H9 (cell line): Measurements from ENCODE around the gene HTR1B. TPM values are rescaled to one million over a fixed set of nuclear protein-coding genes. Genes with fewer than 3 reads are reported as not detected.

ENCODE experiments used
- DNase-seq: peaks from one replicate; pipeline ENCODE4 v3.0.0-alpha.2; 2017
- H2AFZ ChIP-seq: one replicate; pipeline ENCODE4 v1.6.1; 2013; ENCODE audit warnings: mild to moderate bottlenecking, low read length, control low read depth, moderate library complexity
- H2AK5ac ChIP-seq: 2 replicates; pipeline ENCODE4 v1.6.1; 2013; ENCODE audit warnings: low read length, control low read depth, mixed read lengths; ENCODE audit not compliant: insufficient read length
- H2BK120ac ChIP-seq: one replicate; pipeline ENCODE4 v1.6.1; 2013; ENCODE audit warnings: low read depth, mild to moderate bottlenecking, low read length, control low read depth, inconsistent platforms; ENCODE audit not compliant: poor library complexity, severe bottlenecking
- H2BK12ac ChIP-seq: 2 replicates; pipeline ENCODE4 v1.6.1; 2013; ENCODE audit warnings: low read length, control low read depth, mixed read lengths, low read depth; ENCODE audit not compliant: insufficient read length
- H2BK15ac ChIP-seq: 2 replicates; pipeline ENCODE4 v1.6.1; 2013; ENCODE audit warnings: low read depth, low read length, control low read depth
- H2BK20ac ChIP-seq: one replicate; pipeline ENCODE4 v1.6.1; 2013; ENCODE audit warnings: low read depth, mild to moderate bottlenecking, low read length, control low read depth, inconsistent platforms; ENCODE audit not compliant: poor library complexity, severe bottlenecking
- H2BK5ac ChIP-seq: 2 replicates; pipeline ENCODE4 v1.6.1; 2013; ENCODE audit warnings: low read length, control low read depth, mixed read lengths; ENCODE audit not compliant: insufficient read length
- H3K14ac ChIP-seq: 2 replicates; pipeline ENCODE4 v1.6.1; 2013; ENCODE audit warnings: low read length, control low read depth; ENCODE audit not compliant: insufficient read depth
- H3K18ac ChIP-seq: 2 replicates; pipeline ENCODE4 v1.6.1; 2013; ENCODE audit warnings: low read depth, mild to moderate bottlenecking, mixed read lengths, low read length, control low read depth; ENCODE audit not compliant: insufficient read length
- H3K23ac ChIP-seq: 2 replicates; pipeline ENCODE4 v1.6.1; 2013; ENCODE audit warnings: low read length, control low read depth, mixed read lengths, low read depth; ENCODE audit not compliant: insufficient read length
- H3K23me2 ChIP-seq: 2 replicates; pipeline ENCODE4 v1.6.1; 2013; ENCODE audit warnings: low read depth, mild to moderate bottlenecking, mixed read lengths, low read length, control low read depth; ENCODE audit not compliant: insufficient read length, poor library complexity, severe bottlenecking
- H3K27ac ChIP-seq: 2 replicates; pipeline ENCODE4 v1.5.1; 2013; ENCODE audit warnings: low read length, control low read depth, mixed read lengths, low read depth; ENCODE audit not compliant: insufficient read length
- H3K27me3 ChIP-seq: 2 replicates; pipeline ENCODE4 v1.6.1; 2013; ENCODE audit warnings: low read length, control low read depth, inconsistent platforms; ENCODE audit not compliant: insufficient read depth
- H3K4ac ChIP-seq: 2 replicates; pipeline ENCODE4 v1.6.1; 2013; ENCODE audit warnings: low read depth, mild to moderate bottlenecking, control low read depth, inconsistent platforms, low read length, moderate library complexity
- H3K4me1 ChIP-seq: 2 replicates; pipeline ENCODE4 v1.6.1; 2013; ENCODE audit warnings: low read length, control low read depth, inconsistent platforms; ENCODE audit not compliant: insufficient read depth
- H3K4me2 ChIP-seq: 2 replicates; pipeline ENCODE4 v1.6.1; 2013; ENCODE audit warnings: low read length, control low read depth, mixed read lengths; ENCODE audit not compliant: insufficient read length, insufficient read depth
- H3K56ac ChIP-seq: 2 replicates; pipeline ENCODE4 v1.6.1; 2013; ENCODE audit warnings: low read depth, mild to moderate bottlenecking, mixed read lengths, low read length, control low read depth; ENCODE audit not compliant: insufficient read length
- H3K79me1 ChIP-seq: 2 replicates; pipeline ENCODE4 v1.6.1; 2013; ENCODE audit warnings: low read depth, mild to moderate bottlenecking, moderate library complexity, low read length, control low read depth, inconsistent platforms; ENCODE audit not compliant: insufficient read depth, poor library complexity, severe bottlenecking
- H3K79me2 ChIP-seq: 2 replicates; pipeline ENCODE4 v1.6.1; 2013; ENCODE audit warnings: low read length, control low read depth, inconsistent platforms; ENCODE audit not compliant: insufficient read depth
- H3K9ac ChIP-seq: 2 replicates; pipeline ENCODE4 v1.6.1; 2013; ENCODE audit warnings: low read length, control low read depth, mixed read lengths; ENCODE audit not compliant: insufficient read length; ENCODE audit errors: extremely low read depth
- H3K9me3 ChIP-seq: one replicate; pipeline ENCODE4 v1.6.1; 2013; ENCODE audit warnings: low read depth, low read length, inconsistent platforms; ENCODE audit not compliant: control insufficient read depth
- H3T11ph ChIP-seq: one replicate; pipeline ENCODE4 v1.6.1; 2013; ENCODE audit warnings: mild to moderate bottlenecking, low read length, control low read depth, inconsistent platforms
- H4K20me1 ChIP-seq: one replicate; pipeline ENCODE4 v1.6.1; 2013; ENCODE audit not compliant: control insufficient read depth, insufficient read length, insufficient read depth
- H4K5ac ChIP-seq: 2 replicates; pipeline ENCODE4 v1.6.1; 2013; ENCODE audit warnings: low read depth, mild to moderate bottlenecking, mixed read lengths, low read length, control low read depth; ENCODE audit not compliant: insufficient read length
- H4K8ac ChIP-seq: replicated peaks from 2 replicates; pipeline ENCODE4 v1.6.1; 2013; ENCODE audit warnings: low read length, control low read depth, mixed read lengths, low read depth; ENCODE audit not compliant: insufficient read length
- H4K91ac ChIP-seq: 2 replicates; pipeline ENCODE4 v1.6.1; 2013; ENCODE audit warnings: low read depth, mild to moderate bottlenecking, moderate library complexity, mixed read lengths, low read length, control low read depth; ENCODE audit not compliant: insufficient read length
- H3K27ac Mint-ChIP-seq, 3 experiments: 2 replicates in 2 of 3; 3 replicates in 1 of 3; pipeline ENCODE4 v1.8.0; 2020 to 2021; ENCODE audit warnings: mixed read lengths in 3 of 3, mild to moderate bottlenecking in 1 of 3, moderate library complexity in 1 of 3
- H3K27me3 Mint-ChIP-seq: 2 replicates; pipeline ENCODE4 v1.8.0; 2021; ENCODE audit warnings: low read depth, mild to moderate bottlenecking, moderate library complexity, mixed read lengths
- H3K36me3 Mint-ChIP-seq, 3 experiments: 2 replicates in 2 of 3; 3 replicates in 1 of 3; pipeline ENCODE4 v1.8.0; 2020 to 2021; ENCODE audit warnings: low read depth in 3 of 3, mixed read lengths in 3 of 3; ENCODE audit not compliant: insufficient read depth in 1 of 3
- H3K4me1 Mint-ChIP-seq, 2 experiments: 2 replicates each; pipeline ENCODE4 v1.8.0; 2020; ENCODE audit warnings: mixed read lengths in 2 of 2
- H3K4me3 Mint-ChIP-seq, 2 experiments: 2 replicates in 1 of 2; 3 replicates in 1 of 2; pipeline ENCODE4 v1.8.0; 2020 to 2021; ENCODE audit warnings: mild to moderate bottlenecking in 2 of 2, mixed read lengths in 2 of 2, moderate library complexity in 1 of 2
- H3K9me3 Mint-ChIP-seq, 2 experiments: 2 replicates in 1 of 2; 3 replicates in 1 of 2; pipeline ENCODE4 v1.8.0; 2020; ENCODE audit warnings: mild to moderate bottlenecking in 2 of 2, mixed read lengths in 2 of 2, moderate library complexity in 1 of 2
- CTCF ChIP-seq: fragments of 200-600 bp; sonication (generic); conservative IDR thresholded peaks from 3 replicates; pipeline ENCODE4 v1.8.0; 2021; ENCODE audit warnings: antibody characterized with exemption, mild to moderate bottlenecking
- WGBS: extraction: QIAGEN DNeasy Blood & Tissue Kit; methylation state at CpG from one replicate; pipeline ENCODE4 v1.1.7; 2013; ENCODE audit warnings: missing lambda C conversion rate, low lambda C conversion rate, mixed read lengths; ENCODE audit not compliant: insufficient read length; ENCODE audit errors: extremely low coverage; 5-methylcytosine and 5-hydroxymethylcytosine counted together
- total RNA-seq: library from RNA; stranded (reverse); gene quantifications from 2 replicates; pipeline ENCODE4 v1.2.1, GENCODE V29; 2021

HTR1B gene
- total RNA-seq, 1 experiment from 2014 or later = 0.83 TPM

DNA sequence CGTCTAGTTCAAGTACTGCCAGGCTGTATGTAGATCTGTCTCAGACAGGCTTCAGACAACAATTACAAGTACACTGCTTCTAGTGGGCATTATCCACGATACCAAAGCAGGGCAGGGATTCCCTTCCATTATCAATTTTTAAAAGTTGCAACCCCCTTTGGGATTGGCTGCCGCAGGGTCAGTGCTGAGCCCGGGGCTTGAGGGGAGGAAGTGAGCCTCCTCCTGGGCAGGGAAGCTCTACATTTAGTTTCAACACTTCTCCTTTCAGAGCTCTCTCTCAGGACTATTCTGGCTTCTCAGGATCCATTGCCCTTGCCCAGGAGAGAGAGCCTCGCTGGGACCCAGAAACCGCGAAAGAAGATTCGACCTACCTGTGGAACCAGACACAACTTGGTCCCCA, 1.5 kb downstream of the HTR1B start:
- peaks cover 0 to 2% (median 0%) of the 10 kb centered on the region in 3 experiments; a peak in 2 of 7 replicates for H3K36me3 Mint-ChIP-seq
- Histone ChIP-seq H2BK5ac (no peak overlapping the region), H3T11ph (no peak overlapping the region), H3K9me3 (no peaks in the 10 kb centered on the region), H2AK5ac (no peak overlapping the region), H4K91ac (no peak overlapping the region), H2BK20ac (no peak overlapping the region), H3K56ac (no peak overlapping the region), H3K18ac (no peak overlapping the region), H3K23ac (no peak overlapping the region), H3K9ac (no peak overlapping the region), H2BK15ac (no peak overlapping the region), H3K27ac (no peak overlapping the region), H3K79me2 (no peaks in the 10 kb centered on the region), H3K79me1 (no peaks in the 10 kb centered on the region), H3K4me1 (peaks cover 3% of the 10 kb centered on the region; the same call in 1 of the 2 replicates), H4K8ac (no peak overlapping the region), H3K14ac (no peak overlapping the region), H2BK120ac (no peak overlapping the region), H2BK12ac (no peak overlapping the region), H2AFZ (no peak overlapping the region), H4K5ac (no peak overlapping the region), H3K4ac (no peak overlapping the region), H3K27me3 (peaks cover 17% of the 10 kb centered on the region; the same call in 1 of the 2 replicates), H3K23me2 (peaks cover 32% of the 10 kb centered on the region), H4K20me1 (no peaks in the 10 kb centered on the region), H3K4me2 (peak overlapping the region; percentile 93)
- no peak overlapping the region for H3K27ac Mint-ChIP-seq
- H3K4me1 Mint-ChIP-seq = peaks cover 43 to 48% of the 10 kb centered on the region in 2 experiments
- DNase-seq = no peak
- no peak for TF ChIP-seq CTCF
- peak overlapping the region; percentile 84 to 94 for H3K4me3 Mint-ChIP-seq
- peaks cover 0 to 4% of the 10 kb centered on the region in 2 experiments; a peak in 1 of 5 replicates for H3K9me3 Mint-ChIP-seq
- WGBS = no CpG with 5 or more reads among the region's 8 CpGs
- peaks cover 50% of the 10 kb centered on the region for H3K27me3 Mint-ChIP-seq
